AG09319 (cell line): ENCODE results near the gene CHRNB4.

Source experiments
- DNase-seq: peaks from one replicate; pipeline ENCODE4 v3.0.0-alpha.2; 2010; ENCODE audit warnings: low read depth; ENCODE audit errors: extremely low read depth
- CTCF ChIP-seq: IDR thresholded peaks from 2 replicates; pipeline ENCODE4 v1.5.1; 2011; ENCODE audit warnings: low read depth, mild to moderate bottlenecking, inconsistent platforms, low read length, moderate library complexity

CHRNB4 gene

DNA sequence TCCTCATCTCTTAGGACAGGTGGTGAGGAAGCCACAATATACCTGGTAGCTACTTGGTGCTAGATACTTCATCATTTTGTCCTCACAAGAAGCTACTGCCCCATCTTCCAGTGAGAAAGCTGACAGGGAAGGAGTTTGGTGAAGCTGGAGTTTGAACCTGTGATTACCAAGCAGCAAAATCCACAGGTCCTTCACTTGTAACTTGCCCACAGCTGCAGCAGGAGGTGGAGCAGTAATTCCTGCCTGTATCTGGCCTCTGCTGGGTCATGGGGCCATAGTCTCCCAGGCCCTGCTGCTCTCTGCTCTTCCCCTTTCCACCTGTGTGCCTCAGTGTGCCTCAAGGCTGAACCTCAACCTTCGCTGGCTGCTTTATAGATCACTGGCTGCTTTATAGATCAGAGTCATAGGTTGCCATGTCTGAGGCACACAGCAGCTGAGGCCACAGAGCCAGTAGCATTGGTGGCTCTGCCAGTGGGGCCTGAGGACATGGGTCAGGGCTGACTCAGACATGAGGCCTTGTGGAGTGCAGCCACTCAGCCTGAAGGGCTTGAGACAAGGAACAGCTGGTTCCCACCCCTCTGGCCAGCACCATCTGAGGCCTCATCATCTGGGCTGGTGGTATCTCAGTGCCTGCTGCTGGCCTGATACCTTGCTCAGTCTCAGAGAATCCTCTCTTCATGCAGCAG is 11.1 kb upstream of the CHRNB4 start:
- DNase-seq: no peak
- TF ChIP-seq CTCF: no peak

- TF ChIP-seq CTCF: no peak
- no peak for DNase-seq
Measured at GRCh38 chr15:78651007-78651406, 10.0 kb upstream of the CHRNB4 start.

DNA sequence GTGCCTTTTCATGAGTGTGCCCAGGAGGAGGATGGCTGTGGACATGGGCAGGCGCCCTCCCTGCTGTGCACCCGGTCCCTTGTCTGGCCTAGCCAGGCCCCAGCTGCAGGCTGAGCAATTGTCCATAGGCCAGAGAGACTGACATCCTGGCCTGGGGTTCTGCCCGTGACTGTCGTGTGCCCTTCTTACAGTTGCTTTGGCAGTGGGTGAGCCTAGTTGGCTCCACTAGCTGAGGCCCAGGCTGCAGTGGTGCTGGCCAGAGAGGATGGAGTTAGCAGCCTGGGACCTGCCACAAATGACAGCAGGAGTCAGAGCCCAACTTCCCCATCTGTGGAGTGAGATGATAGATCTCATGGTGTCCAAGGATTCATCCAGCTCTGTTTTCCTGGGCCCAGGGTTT is 9.0 kb upstream of the CHRNB4 start:
- no peak for TF ChIP-seq CTCF
- DNase-seq: no peak

- no peak for DNase-seq
- no peak for TF ChIP-seq CTCF
Measured at GRCh38 chr15:78645009-78645408, 4.0 kb upstream of the CHRNB4 start.

GRCh38 chr15:78642331-78642730 is 1.3 kb upstream of the CHRNB4 start:
- TF ChIP-seq CTCF: no peak

DNA sequence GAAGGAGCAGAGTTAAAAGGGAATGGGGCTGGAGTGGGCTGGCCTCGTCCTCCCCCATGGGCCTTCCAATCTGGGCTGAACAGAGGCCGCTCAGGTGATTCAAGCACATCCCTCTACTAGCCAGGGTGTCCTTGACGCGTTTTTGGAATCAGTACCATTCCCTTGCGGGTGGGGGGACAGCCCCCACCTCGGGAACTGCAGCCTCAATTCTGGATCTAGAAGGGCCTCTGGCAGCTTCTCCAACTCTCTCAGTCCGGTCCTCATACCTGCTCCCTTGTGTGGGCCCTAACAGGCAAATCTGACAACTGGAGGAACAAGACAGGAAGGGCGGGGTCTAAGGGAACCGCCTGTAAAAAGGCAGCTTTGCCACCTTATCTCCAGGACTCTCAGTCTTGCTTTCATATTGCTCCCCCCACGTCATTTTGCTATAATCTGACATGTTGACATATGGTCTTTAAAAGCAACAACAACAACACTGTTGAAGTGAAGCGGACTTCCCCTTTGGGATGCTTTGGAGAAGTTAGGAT is 802 bp upstream of the CHRNB4 start:
- no peak for TF ChIP-seq CTCF
- no peak for DNase-seq

More at GRCh38 chr15:78642331-78642730, 1.3 kb upstream of the CHRNB4 start:
- no peak for DNase-seq

- no peak for TF ChIP-seq CTCF
- no peak for DNase-seq
Measured at GRCh38 chr15:78640527-78641101, 396 bp downstream of the CHRNB4 start.
